Erythroblast (primary cell): ENCODE data around the gene VPS13C.

ENCODE experiments used
- GATA1 ChIP-seq: IDR thresholded peaks from 2 replicates; pipeline ENCODE4 v1.6.1; 2011; ENCODE audit warnings: low read depth, mild to moderate bottlenecking, control low read depth, low read length, moderate library complexity
- POLR2A ChIP-seq: IDR thresholded peaks from 2 replicates; pipeline ENCODE4 v1.6.1; 2011; ENCODE audit warnings: mild to moderate bottlenecking, low read length

DNA sequence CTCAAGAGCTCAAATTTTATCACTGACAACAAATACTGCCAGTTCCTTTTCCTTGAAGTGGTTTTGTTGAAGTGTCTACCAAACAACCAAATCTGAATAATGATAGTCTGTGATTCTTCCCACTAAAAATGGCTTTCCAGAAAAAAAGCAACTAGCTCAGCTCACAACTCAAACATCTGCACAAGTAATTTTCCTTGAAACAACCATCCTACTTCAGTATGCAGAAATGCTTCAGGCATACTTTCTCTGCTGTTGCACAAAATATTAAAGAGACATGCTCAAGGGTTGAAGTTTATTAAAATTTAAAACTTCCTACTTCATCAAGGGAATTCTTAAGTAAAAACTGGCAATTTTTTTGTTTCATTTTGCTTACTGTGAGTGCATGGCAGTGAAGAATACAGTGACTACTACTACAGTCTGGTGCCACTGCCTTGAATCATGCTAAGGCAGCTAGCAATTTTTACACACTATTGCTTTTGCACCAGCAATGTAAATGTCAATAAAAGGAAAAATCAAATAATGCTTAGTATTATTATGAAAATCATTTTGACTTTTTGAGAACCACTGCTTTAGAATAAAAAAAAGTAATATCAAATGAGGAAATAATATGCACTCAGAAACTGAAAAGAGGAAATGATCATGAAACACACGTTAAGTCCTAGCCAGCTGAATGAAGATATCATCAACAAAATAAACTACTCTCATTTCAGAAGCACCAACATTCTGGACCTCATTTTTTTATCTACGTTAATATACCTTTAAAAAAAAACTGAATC, 33.6 kb downstream of the VPS13C start:
- no peak for TF ChIP-seq POLR2A
- TF ChIP-seq GATA1, result no peak
